HEK293 (cell line): Measurements from ENCODE around the gene VWF.

ENCODE experiments used
- CTCF ChIA-PET: fragments of 350-600 bp; formaldehyde crosslinking; extraction: SDS; loops from one replicate; lab custom pipeline; 2021; ENCODE audit warnings: antibody characterized with exemption; lab: Yijun Ruan, JAX
- POLR2A ChIA-PET: fragments of 300-600 bp; formaldehyde crosslinking; extraction: SDS; loops from one replicate; lab custom pipeline; 2020; ENCODE audit warnings: antibody characterized with exemption, inconsistent platforms; lab: Yijun Ruan, JAX
- H3K27ac ChIP-seq: fragments of 200-500 bp; sonication (Bioruptor generic); 2 replicates; pipeline ENCODE4 v1.5.1; 2014; ENCODE audit warnings: low read depth, low read length, control low read depth, inconsistent platforms; ENCODE audit errors: extremely low read depth
- H3K36me3 ChIP-seq, 2 experiments: fragments of 200-500 bp in 1 of 2; sonication (Bioruptor generic) in 1 of 2; 1 replicate in 1 of 2; 2 replicates in 1 of 2; pipeline ENCODE4 v1.5.1; 2014 to 2017; ENCODE audit warnings: inconsistent platforms in 2 of 2, low read length in 2 of 2; ENCODE audit not compliant: control insufficient read depth in 2 of 2, insufficient read depth in 1 of 2
- H3K4me1 ChIP-seq: fragments of 200-500 bp; sonication (Bioruptor generic); 2 replicates; pipeline ENCODE4 v1.5.1; 2014; ENCODE audit warnings: mild to moderate bottlenecking, low read length, inconsistent platforms; ENCODE audit not compliant: control insufficient read depth, insufficient read depth
- H3K4me3 ChIP-seq: 2 replicates; pipeline ENCODE4 v1.5.1; 2011; ENCODE audit warnings: low read depth, mild to moderate bottlenecking, control low read depth, low read length, moderate library complexity
- H3K9me3 ChIP-seq: fragments of 200-500 bp; sonication (Bioruptor generic); 2 replicates; pipeline ENCODE4 v1.5.1; 2014; ENCODE audit warnings: low read depth, low read length, inconsistent platforms; ENCODE audit not compliant: control insufficient read depth, insufficient read depth
- BCL11B ChIP-seq: fragments of 450-650 bp; formaldehyde crosslinking; IDR thresholded peaks from 2 replicates; pipeline ENCODE4 v1.5.1; 2016; ENCODE audit warnings: low read depth, missing biosample characterization, missing genetic modification characterization
- GLI2 ChIP-seq: fragments of 450-650 bp; formaldehyde crosslinking; IDR thresholded peaks from 2 replicates; pipeline ENCODE4; 2017; ENCODE audit warnings: missing biosample characterization, missing genetic modification characterization, low read depth, borderline replicate concordance
- GLI4 ChIP-seq: fragments of 450-650 bp; formaldehyde crosslinking; IDR thresholded peaks from 2 replicates; pipeline ENCODE4 v1.5.1; 2016; ENCODE audit warnings: missing biosample characterization, missing genetic modification characterization
- HOXC10 ChIP-seq: sonication (generic); formaldehyde crosslinking; IDR thresholded peaks from 2 replicates; pipeline ENCODE4 v1.8.1; 2023; ENCODE audit warnings: mild to moderate bottlenecking, missing genetic modification reagents
- KLF1 ChIP-seq: fragments of 450-650 bp; formaldehyde crosslinking; IDR thresholded peaks from 2 replicates; pipeline ENCODE4 v1.5.1; 2016; ENCODE audit warnings: missing biosample characterization, missing genetic modification characterization
- KLF17 ChIP-seq: fragments of 450-650 bp; formaldehyde crosslinking; IDR thresholded peaks from 2 replicates; pipeline ENCODE4 v1.5.1; 2016; ENCODE audit warnings: missing biosample characterization, missing genetic modification characterization
- OVOL3 ChIP-seq: fragments of 450-650 bp; formaldehyde crosslinking; IDR thresholded peaks from 2 replicates; pipeline ENCODE4 v1.5.1; 2016; ENCODE audit warnings: missing biosample characterization, missing genetic modification characterization
- TRIM28 ChIP-seq: IDR thresholded peaks from 2 replicates; pipeline ENCODE4 v1.6.1; 2011; ENCODE audit warnings: low read length, control low read depth, borderline replicate concordance
- ZNF132 ChIP-seq: fragments of 450-650 bp; formaldehyde crosslinking; IDR thresholded peaks from 2 replicates; pipeline ENCODE4 v1.5.1; 2017; ENCODE audit warnings: missing biosample characterization, missing genetic modification characterization, borderline replicate concordance
- ZNF223 ChIP-seq: fragments of 450-650 bp; formaldehyde crosslinking; IDR thresholded peaks from 2 replicates; pipeline ENCODE4 v1.5.1; 2016; ENCODE audit warnings: missing biosample characterization, missing genetic modification characterization
- ZNF248 ChIP-seq: fragments of 450-650 bp; formaldehyde crosslinking; IDR thresholded peaks from 2 replicates; pipeline ENCODE4 v1.5.1; 2017; ENCODE audit warnings: missing biosample characterization, missing genetic modification characterization
- ZNF311 ChIP-seq: fragments of 450-650 bp; formaldehyde crosslinking; IDR thresholded peaks from 2 replicates; pipeline ENCODE4 v1.5.1; 2017; ENCODE audit warnings: missing biosample characterization, missing genetic modification characterization, borderline replicate concordance
- ZNF521 ChIP-seq: fragments of 450-650 bp; formaldehyde crosslinking; IDR thresholded peaks from 2 replicates; pipeline ENCODE4 v1.5.1; 2017; ENCODE audit warnings: missing biosample characterization, mild to moderate bottlenecking, missing genetic modification characterization
- ZNF544 ChIP-seq: fragments of 450-650 bp; formaldehyde crosslinking; IDR thresholded peaks from 2 replicates; pipeline ENCODE4 v1.5.0; 2017; ENCODE audit warnings: missing biosample characterization, missing genetic modification characterization
- ZNF664 ChIP-seq: fragments of 450-650 bp; formaldehyde crosslinking; IDR thresholded peaks from 2 replicates; pipeline ENCODE4 v1.5.1; 2016; ENCODE audit warnings: missing biosample characterization, missing genetic modification characterization
- ZNF785 ChIP-seq: fragments of 450-650 bp; formaldehyde crosslinking; IDR thresholded peaks from 2 replicates; pipeline ENCODE4 v1.5.1; 2016; ENCODE audit warnings: missing biosample characterization, missing genetic modification characterization
- ZNF791 ChIP-seq: fragments of 450-650 bp; formaldehyde crosslinking; IDR thresholded peaks from 2 replicates; pipeline ENCODE4 v1.5.1; 2016; ENCODE audit warnings: missing biosample characterization, missing genetic modification characterization
- ZNF843 ChIP-seq: fragments of 450-650 bp; formaldehyde crosslinking; IDR thresholded peaks from 2 replicates; pipeline ENCODE4 v1.5.1; 2016; ENCODE audit warnings: missing biosample characterization, missing genetic modification characterization
- ZSCAN5A ChIP-seq: fragments of 450-650 bp; formaldehyde crosslinking; IDR thresholded peaks from 2 replicates; pipeline ENCODE4 v1.5.1; 2016; ENCODE audit warnings: missing biosample characterization, missing genetic modification characterization
- TF ChIP-seq, protein P1 (sequence below): fragments of 450-650 bp; formaldehyde crosslinking; IDR thresholded peaks from 2 replicates; pipeline ENCODE4 v1.5.1; 2017; ENCODE audit warnings: missing biosample characterization, missing genetic modification characterization
- TF ChIP-seq, protein P2 (sequence below): fragments of 450-650 bp; formaldehyde crosslinking; conservative IDR thresholded peaks from 2 replicates; pipeline ENCODE4 v1.5.1; 2016; ENCODE audit warnings: low read depth, missing biosample characterization, missing genetic modification characterization
- TF ChIP-seq, protein P3 (sequence below): fragments of 450-650 bp; formaldehyde crosslinking; IDR thresholded peaks from 2 replicates; pipeline ENCODE4 v1.5.1; 2016; ENCODE audit warnings: missing biosample characterization, missing genetic modification characterization

Gene VWF

GRCh38 chr12:6115389-6115788 is 9.1 kb downstream of the VWF start:
- Histone ChIP-seq H3K27ac (no peak overlapping the region), H3K4me3 (no peak overlapping the region), H3K9me3 (no peaks in the 10 kb centered on the region), H3K36me3 (no peaks in the 10 kb centered on the region), H3K4me1 (no peaks in the 10 kb centered on the region)
- POLR2A ChIA-PET = no interaction called here
- CTCF ChIA-PET = no interaction called here
- TF ChIP-seq ZNF223 (tag by site-specific recombination) = no peak
- no peak for TF ChIP-seq ZNF664 (tag by site-specific recombination)
- TF ChIP-seq KLF1 (tag by site-specific recombination) = no peak
- TF ChIP-seq ZNF785 (tag by site-specific recombination) = no peak
- TF ChIP-seq, protein P1, sequence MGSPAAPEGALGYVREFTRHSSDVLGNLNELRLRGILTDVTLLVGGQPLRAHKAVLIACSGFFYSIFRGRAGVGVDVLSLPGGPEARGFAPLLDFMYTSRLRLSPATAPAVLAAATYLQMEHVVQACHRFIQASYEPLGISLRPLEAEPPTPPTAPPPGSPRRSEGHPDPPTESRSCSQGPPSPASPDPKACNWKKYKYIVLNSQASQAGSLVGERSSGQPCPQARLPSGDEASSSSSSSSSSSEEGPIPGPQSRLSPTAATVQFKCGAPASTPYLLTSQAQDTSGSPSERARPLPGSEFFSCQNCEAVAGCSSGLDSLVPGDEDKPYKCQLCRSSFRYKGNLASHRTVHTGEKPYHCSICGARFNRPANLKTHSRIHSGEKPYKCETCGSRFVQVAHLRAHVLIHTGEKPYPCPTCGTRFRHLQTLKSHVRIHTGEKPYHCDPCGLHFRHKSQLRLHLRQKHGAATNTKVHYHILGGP (tag by site-specific recombination) = no peak
- TF ChIP-seq ZNF132 (tag by site-specific recombination) = no peak
- TF ChIP-seq KLF17 (tag by site-specific recombination) = no peak

GRCh38 chr12:6114476-6114870 is 10.0 kb downstream of the VWF start:
- ChIA-PET POLR2A (no interaction called here), CTCF (no interaction called here)
- TF ChIP-seq GLI2 (tag by site-specific recombination) (no peak), ZNF521 (no peak), OVOL3 (no peak), BCL11B (tag by site-specific recombination) (no peak)
- H3K27ac ChIP-seq = no peak overlapping the region
- H3K4me3 ChIP-seq = no peak overlapping the region
- H3K36me3 ChIP-seq = no peaks in the 10 kb centered on the region
- H3K9me3 ChIP-seq = no peaks in the 10 kb centered on the region
- H3K4me1 ChIP-seq = no peaks in the 10 kb centered on the region

DNA sequence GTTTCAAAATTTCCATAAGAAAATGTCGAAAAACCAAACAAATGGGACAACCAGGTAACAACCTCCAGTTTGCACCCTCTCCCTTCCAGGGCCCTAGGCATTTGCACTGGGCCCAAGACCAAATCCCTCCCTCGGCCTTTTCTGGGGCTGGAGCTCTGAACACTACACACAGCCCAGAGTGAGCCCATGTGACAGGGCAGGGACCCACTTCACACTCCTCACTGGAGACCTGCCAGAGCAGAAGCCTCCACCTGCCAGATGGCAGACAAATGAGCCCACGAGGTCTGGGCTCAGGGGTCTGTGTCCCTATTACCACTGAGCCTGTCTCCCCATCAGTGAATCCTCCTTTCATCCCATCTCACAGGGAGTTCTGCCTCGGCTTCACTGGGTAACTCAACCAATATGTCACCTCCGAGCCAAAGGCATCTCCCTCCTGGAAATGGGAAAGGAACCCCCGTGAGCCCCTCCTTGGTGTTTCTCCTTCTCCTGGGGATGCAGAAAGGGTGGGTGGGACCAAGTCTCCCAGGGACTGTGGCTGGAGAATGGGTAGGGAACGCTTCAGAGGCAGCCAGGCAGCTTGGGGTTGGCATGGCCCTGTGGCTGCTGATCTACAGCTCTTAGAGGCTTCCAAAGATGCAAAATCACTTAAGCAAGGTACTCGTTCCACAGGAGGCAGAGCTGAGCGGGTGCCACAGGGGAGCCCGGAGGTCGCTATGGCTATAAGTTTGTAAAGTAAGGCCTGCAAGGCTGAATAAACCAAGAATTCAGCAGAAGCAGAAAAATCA is 10.6 kb downstream of the VWF start:
- H3K4me3 ChIP-seq = no peak overlapping the region
- no peaks in the 10 kb centered on the region for H3K4me1 ChIP-seq
- H3K27ac ChIP-seq = no peak overlapping the region
- ChIA-PET POLR2A (no interaction called here), CTCF (no interaction called here)
- no peaks in the 10 kb centered on the region for H3K36me3 ChIP-seq
- no peaks in the 10 kb centered on the region for H3K9me3 ChIP-seq
- TF ChIP-seq ZNF843 (tag by site-specific recombination) = no peak
- TF ChIP-seq GLI4 (tag by site-specific recombination) = no peak
- no peak for TF ChIP-seq ZNF248 (tag by site-specific recombination)
- TF ChIP-seq ZNF132 (tag by site-specific recombination) = no peak
- TF ChIP-seq, protein P2, sequence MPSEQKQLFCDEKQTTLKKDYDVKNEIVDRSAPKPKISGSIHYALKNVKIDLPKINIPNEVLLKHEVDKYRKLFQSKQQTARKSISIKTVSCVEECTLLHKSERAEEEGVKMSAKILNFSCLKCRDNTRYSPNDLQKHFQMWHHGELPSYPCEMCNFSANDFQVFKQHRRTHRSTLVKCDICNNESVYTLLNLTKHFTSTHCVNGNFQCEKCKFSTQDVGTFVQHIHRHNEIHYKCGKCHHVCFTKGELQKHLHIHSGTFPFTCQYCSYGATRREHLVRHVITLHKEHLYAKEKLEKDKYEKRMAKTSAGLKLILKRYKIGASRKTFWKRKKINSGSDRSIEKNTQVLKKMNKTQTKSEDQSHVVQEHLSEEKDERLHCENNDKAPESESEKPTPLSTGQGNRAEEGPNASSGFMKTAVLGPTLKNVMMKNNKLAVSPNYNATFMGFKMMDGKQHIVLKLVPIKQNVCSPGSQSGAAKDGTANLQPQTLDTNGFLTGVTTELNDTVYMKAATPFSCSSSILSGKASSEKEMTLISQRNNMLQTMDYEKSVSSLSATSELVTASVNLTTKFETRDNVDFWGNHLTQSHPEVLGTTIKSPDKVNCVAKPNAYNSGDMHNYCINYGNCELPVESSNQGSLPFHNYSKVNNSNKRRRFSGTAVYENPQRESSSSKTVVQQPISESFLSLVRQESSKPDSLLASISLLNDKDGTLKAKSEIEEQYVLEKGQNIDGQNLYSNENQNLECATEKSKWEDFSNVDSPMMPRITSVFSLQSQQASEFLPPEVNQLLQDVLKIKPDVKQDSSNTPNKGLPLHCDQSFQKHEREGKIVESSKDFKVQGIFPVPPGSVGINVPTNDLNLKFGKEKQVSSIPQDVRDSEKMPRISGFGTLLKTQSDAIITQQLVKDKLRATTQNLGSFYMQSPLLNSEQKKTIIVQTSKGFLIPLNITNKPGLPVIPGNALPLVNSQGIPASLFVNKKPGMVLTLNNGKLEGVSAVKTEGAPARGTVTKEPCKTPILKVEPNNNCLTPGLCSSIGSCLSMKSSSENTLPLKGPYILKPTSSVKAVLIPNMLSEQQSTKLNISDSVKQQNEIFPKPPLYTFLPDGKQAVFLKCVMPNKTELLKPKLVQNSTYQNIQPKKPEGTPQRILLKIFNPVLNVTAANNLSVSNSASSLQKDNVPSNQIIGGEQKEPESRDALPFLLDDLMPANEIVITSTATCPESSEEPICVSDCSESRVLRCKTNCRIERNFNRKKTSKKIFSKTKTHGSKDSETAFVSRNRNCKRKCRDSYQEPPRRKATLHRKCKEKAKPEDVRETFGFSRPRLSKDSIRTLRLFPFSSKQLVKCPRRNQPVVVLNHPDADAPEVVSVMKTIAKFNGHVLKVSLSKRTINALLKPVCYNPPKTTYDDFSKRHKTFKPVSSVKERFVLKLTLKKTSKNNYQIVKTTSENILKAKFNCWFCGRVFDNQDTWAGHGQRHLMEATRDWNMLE (tag by site-specific recombination) = no peak
- TF ChIP-seq, protein P3, sequence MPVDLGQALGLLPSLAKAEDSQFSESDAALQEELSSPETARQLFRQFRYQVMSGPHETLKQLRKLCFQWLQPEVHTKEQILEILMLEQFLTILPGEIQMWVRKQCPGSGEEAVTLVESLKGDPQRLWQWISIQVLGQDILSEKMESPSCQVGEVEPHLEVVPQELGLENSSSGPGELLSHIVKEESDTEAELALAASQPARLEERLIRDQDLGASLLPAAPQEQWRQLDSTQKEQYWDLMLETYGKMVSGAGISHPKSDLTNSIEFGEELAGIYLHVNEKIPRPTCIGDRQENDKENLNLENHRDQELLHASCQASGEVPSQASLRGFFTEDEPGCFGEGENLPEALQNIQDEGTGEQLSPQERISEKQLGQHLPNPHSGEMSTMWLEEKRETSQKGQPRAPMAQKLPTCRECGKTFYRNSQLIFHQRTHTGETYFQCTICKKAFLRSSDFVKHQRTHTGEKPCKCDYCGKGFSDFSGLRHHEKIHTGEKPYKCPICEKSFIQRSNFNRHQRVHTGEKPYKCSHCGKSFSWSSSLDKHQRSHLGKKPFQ = no peak
- TF ChIP-seq TRIM28 = no peak
- TF ChIP-seq ZSCAN5A = no peak
- no peak for TF ChIP-seq HOXC10 (CRISPR knock-in tag)
- no peak for TF ChIP-seq ZNF311 (tag by site-specific recombination)
- no peak for TF ChIP-seq ZNF544 (tag by site-specific recombination)
- no peak for TF ChIP-seq ZNF791 (tag by site-specific recombination)
